ENCODE results near the gene STK36.

GRCh38 chr2:218623366-218623705 lies 48.5 kb upstream of the STK36 start:
- TF ChIP-seq, protein P1, sequence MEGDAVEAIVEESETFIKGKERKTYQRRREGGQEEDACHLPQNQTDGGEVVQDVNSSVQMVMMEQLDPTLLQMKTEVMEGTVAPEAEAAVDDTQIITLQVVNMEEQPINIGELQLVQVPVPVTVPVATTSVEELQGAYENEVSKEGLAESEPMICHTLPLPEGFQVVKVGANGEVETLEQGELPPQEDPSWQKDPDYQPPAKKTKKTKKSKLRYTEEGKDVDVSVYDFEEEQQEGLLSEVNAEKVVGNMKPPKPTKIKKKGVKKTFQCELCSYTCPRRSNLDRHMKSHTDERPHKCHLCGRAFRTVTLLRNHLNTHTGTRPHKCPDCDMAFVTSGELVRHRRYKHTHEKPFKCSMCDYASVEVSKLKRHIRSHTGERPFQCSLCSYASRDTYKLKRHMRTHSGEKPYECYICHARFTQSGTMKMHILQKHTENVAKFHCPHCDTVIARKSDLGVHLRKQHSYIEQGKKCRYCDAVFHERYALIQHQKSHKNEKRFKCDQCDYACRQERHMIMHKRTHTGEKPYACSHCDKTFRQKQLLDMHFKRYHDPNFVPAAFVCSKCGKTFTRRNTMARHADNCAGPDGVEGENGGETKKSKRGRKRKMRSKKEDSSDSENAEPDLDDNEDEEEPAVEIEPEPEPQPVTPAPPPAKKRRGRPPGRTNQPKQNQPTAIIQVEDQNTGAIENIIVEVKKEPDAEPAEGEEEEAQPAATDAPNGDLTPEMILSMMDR (IDR thresholded peaks at IDR 0.05): no peak
- no peak for TF ChIP-seq POLR2A (IDR thresholded peaks at IDR 0.05)
